ENCODE results near the gene MYO18A. TPM values are rescaled to one million over a fixed set of nuclear protein-coding genes. Genes with fewer than 3 reads are reported as not detected.

Gene MYO18A
- total and polyA plus RNA-seq, 2 of the 4 experiments (the other 2 are of a cell fraction): 22.4 to 39.1 TPM

- BruUV-seq (replicated peaks): no TSS peak
- Histone ChIP-seq H3K4me1 (ENCODE audit: control insufficient read depth, insufficient read depth, low read length) (peaks cover 33% of the 10 kb centered on the region), H2BK5ac (ENCODE audit: low read depth, low read length, poor library complexity, severe bottlenecking) (no peak overlapping the region), H3K4ac (ENCODE audit: low read depth, low read length) (0 out of 2 replicates have a peak overlapping the region, but pooled peaks have one; percentile 16), H3K27ac (ENCODE audit: insufficient read depth, low read length) (no peak overlapping the region), H3K9ac (ENCODE audit: low read depth, low read length) (no peak overlapping the region), H4K5ac (ENCODE audit: low read depth, low read length) (no peak overlapping the region), H3K9me3 (ENCODE audit: control insufficient read depth, insufficient read depth, low read length) (no peaks in the 10 kb centered on the region), H2AK9ac (replicated peaks; ENCODE audit: low read depth, low read length, poor library complexity) (peak overlapping the region; percentile 13), H3K23ac (ENCODE audit: low read depth, low read length) (no peak overlapping the region), H4K91ac (ENCODE audit: insufficient read depth, low read depth, low read length) (0 out of 2 replicates have a peak overlapping the region, but pooled peaks have one; percentile 6), H4K8ac (ENCODE audit: low read depth in 2 of 2, low read length in 2 of 2) (peak overlapping the region in 1 of 2 experiments; percentile 35; a peak in 1 of 4 replicates), H3K14ac (replicated peaks; ENCODE audit: low read depth, low read length) (peak overlapping the region; percentile 15; the same call in 1 of the 2 replicates), H3K18ac (ENCODE audit: low read depth, low read length) (no peak overlapping the region), H3K79me1 (ENCODE audit: low read depth in 1 of 2, low read length in 2 of 2) (peaks cover 23 to 83% of the 10 kb centered on the region in 2 experiments), H3K9me1 (ENCODE audit: insufficient read depth, low read length) (peaks cover 39% of the 10 kb centered on the region), H3K4me3 (ENCODE audit: insufficient read depth, low read depth, low read length) (no peak overlapping the region), H3K56ac (ENCODE audit: extremely low read depth, insufficient read depth, low read length) (no peak overlapping the region), H2BK15ac (ENCODE audit: low read depth, low read length) (no peak overlapping the region), H2AK5ac (ENCODE audit: low read depth, low read length) (peak overlapping the region; percentile 75; the same call in 1 of the 2 replicates), H3K4me2 (ENCODE audit: low read depth, low read length) (no peak overlapping the region), H2BK120ac (ENCODE audit: low read depth, low read length) (peak overlapping the region; percentile 32), H3K36me3 (ENCODE audit: control insufficient read depth, insufficient read depth, low read length) (peaks cover 16% of the 10 kb centered on the region), H2BK20ac (ENCODE audit: low read depth, low read length) (no peak overlapping the region), H2AFZ (replicated peaks; ENCODE audit: low read length, poor library complexity) (no peak overlapping the region), H3K27me3 (ENCODE audit: control insufficient read depth, insufficient read depth, low read length) (no peaks in the 10 kb centered on the region), H4K20me1 (ENCODE audit: insufficient read depth, low read length) (peaks cover 10% of the 10 kb centered on the region)
- in situ Hi-C loops (cut with MboI; ENCODE audit: low sequenced_read_pairs) (no loop called here), intact Hi-C loops (cut with micrococcal nuclease) (no loop called here), dilution Hi-C loops (cut with HindIII; ENCODE audit: low sequenced_read_pairs, unreplicated experiment) (no loop called here)
- ATAC-seq (ENCODE audit: low read depth): no peak
- DNase-seq: no peak
- TF ChIP-seq, protein P1, sequence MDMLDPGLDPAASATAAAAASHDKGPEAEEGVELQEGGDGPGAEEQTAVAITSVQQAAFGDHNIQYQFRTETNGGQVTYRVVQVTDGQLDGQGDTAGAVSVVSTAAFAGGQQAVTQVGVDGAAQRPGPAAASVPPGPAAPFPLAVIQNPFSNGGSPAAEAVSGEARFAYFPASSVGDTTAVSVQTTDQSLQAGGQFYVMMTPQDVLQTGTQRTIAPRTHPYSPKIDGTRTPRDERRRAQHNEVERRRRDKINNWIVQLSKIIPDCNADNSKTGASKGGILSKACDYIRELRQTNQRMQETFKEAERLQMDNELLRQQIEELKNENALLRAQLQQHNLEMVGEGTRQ (IDR thresholded peaks at IDR 0.05; ENCODE audit: low read depth, low read length): no peak
- no peak for TF ChIP-seq ELK1 (IDR thresholded peaks at IDR 0.05; ENCODE audit: borderline replicate concordance, low read depth, low read length)
- TF ChIP-seq, protein P2, sequence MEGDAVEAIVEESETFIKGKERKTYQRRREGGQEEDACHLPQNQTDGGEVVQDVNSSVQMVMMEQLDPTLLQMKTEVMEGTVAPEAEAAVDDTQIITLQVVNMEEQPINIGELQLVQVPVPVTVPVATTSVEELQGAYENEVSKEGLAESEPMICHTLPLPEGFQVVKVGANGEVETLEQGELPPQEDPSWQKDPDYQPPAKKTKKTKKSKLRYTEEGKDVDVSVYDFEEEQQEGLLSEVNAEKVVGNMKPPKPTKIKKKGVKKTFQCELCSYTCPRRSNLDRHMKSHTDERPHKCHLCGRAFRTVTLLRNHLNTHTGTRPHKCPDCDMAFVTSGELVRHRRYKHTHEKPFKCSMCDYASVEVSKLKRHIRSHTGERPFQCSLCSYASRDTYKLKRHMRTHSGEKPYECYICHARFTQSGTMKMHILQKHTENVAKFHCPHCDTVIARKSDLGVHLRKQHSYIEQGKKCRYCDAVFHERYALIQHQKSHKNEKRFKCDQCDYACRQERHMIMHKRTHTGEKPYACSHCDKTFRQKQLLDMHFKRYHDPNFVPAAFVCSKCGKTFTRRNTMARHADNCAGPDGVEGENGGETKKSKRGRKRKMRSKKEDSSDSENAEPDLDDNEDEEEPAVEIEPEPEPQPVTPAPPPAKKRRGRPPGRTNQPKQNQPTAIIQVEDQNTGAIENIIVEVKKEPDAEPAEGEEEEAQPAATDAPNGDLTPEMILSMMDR (conservative IDR thresholded peaks at IDR 0.05; ENCODE audit: low read depth, low read length): no peak
- no peak for TF ChIP-seq POLR2A (IDR thresholded peaks at IDR 0.05; ENCODE audit: low read depth, low read length)
- TF ChIP-seq RFX5 (IDR thresholded peaks at IDR 0.05; ENCODE audit: low read depth, low read length): no peak
- TF ChIP-seq MAFK (IDR thresholded peaks at IDR 0.05; ENCODE audit: low read depth, low read length): no peak
- TF ChIP-seq MXI1 (IDR thresholded peaks at IDR 0.05; ENCODE audit: borderline replicate concordance, low read depth, low read length): no peak
- no peak for TF ChIP-seq CHD1 (IDR thresholded peaks at IDR 0.05; ENCODE audit: low read depth, low read length)
- TF ChIP-seq BHLHE40 (IDR thresholded peaks at IDR 0.05; ENCODE audit: low read depth, low read length): no peak
- TF ChIP-seq MAZ (IDR thresholded peaks at IDR 0.05; ENCODE audit: borderline replicate concordance, low read depth, low read length): no peak
- TF ChIP-seq RCOR1 (IDR thresholded peaks at IDR 0.05; ENCODE audit: insufficient replicate concordance, low read length): no peak
- TF ChIP-seq RAD21 (IDR thresholded peaks at IDR 0.05; ENCODE audit: low read length): no peak
- TF ChIP-seq CEBPB (IDR thresholded peaks at IDR 0.05; ENCODE audit: low read depth, low read length): no peak
- TF ChIP-seq SMC3 (IDR thresholded peaks at IDR 0.05; ENCODE audit: low read depth, low read length): no peak
- no peak for TF ChIP-seq FOS (IDR thresholded peaks at IDR 0.05; ENCODE audit: low read depth, low read length)
- TF ChIP-seq NFE2L2 (IDR thresholded peaks at IDR 0.05; ENCODE audit: low read depth, low read length): no peak
- ChIA-PET POLR2A (ENCODE audit: unreplicated experiment) (no interaction called here), CTCF (no interaction called here)
- 80% methylated on average over 2 of the region's 6 CpGs; no CpG with 5 or more reads in 1 of the 2 experiments for WGBS, 2 experiments (ENCODE audit: extremely low coverage in 2 of 2, insufficient read length in 1 of 2)
Observed at GRCh38 chr17:29162909-29163341, 17.3 kb downstream of the MYO18A start.

Data from IMR-90 (cell line).